A172 (cell line): ENCODE data around the gene PRKAA2. TPM values are rescaled to one million over a fixed set of nuclear protein-coding genes. Genes with fewer than 3 reads are reported as not detected.

Experiments
- DNase-seq: peaks from one replicate; pipeline ENCODE4 v3.0.0-alpha.2; 2015; ENCODE audit warnings: low spot score
- total RNA-seq: library from RNA; depleted of rRNA; stranded (reverse); fragments of >200 nt; shearing (Covaris generic); gene quantifications from 2 replicates; pipeline ENCODE4 v1.2.3, GENCODE V29; 2014

Gene PRKAA2
- total RNA-seq, 1 experiment from 2014 or later: 4.8 TPM

DNA sequence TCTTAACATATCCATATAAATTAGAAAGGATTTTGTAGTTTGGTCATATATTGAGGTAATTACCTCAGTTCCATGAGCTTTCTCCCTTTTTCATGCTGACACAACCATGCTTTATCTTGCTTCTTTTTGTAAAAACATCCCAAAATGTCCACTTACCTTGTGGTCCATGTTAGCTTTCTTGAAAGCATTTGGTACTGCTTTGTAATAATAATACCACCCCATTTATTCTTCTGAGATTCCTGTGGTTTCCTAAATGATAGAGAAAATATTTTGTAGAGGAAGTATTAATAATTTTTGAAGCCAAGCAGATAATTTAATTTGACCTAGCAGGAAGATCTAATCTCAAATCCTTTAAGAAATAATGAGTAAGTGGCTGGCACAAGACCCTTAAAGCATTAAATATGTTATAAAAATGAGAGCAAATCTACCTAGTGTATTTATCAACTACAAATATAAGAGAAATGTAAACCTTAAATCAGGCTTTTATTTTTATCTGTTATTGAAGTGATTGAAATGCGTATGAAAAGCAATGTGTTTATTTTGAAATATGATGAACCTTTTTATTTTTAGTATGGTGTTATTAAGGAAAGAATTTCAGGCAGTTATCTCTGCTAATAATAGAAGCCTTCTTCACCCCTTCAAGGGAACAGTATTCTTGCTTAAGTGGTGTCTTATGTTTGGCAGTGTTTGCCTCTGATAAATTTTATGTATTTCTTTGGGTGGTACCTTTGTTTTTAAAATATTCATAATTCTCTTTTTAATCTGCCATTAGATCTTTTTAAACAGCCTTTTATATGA is 9.2 kb downstream of the PRKAA2 start:
- DNase-seq: no peak

DNA sequence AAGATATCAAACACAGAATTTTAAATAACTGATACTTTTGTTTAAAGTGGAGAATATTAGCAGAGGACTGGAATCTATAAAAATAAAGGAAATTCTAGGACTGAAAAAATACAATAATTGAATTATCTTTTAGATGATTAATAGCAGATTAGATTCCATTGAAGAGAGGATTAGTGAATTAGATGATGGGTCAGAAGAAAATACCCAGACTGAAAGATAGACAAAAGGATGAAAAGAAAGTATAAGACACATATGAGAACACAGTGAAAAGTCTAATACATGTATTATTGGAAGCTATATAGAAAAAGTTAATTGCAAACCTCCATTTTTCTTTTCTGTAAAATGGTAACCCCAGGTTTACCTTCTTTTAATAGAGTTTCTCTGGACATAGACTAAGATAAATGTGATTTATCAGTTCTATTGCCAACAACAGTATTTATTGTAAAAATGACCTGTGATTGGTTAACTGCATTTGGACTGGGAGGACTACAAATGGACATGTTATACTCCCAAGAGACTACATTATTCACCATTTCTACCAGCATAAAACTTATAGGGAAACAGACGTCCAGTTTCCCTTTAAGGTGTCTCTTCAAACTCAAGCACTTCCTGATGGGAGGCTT is 11.0 kb downstream of the PRKAA2 start:
- DNase-seq: no peak

DNA sequence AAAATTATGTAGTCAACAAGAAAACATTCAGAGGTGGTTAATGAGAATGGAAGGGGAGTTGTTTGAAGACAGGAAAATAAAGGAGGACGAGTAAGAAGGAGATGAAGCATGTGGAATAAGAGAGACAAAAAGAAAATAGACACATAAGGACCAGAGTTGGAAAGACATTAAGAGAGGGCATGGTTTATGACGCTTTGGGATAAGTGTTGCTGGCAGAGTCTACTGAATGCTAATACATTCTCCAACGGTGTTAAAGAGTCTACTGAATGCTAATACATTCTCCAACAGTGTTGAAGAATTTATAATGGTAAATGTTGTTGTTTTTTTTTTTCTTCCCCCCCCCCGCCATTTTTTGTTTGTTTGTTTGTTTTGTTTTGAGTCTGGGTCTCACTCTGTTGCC is 13.1 kb downstream of the PRKAA2 start:
- DNase-seq: no peak

DNA sequence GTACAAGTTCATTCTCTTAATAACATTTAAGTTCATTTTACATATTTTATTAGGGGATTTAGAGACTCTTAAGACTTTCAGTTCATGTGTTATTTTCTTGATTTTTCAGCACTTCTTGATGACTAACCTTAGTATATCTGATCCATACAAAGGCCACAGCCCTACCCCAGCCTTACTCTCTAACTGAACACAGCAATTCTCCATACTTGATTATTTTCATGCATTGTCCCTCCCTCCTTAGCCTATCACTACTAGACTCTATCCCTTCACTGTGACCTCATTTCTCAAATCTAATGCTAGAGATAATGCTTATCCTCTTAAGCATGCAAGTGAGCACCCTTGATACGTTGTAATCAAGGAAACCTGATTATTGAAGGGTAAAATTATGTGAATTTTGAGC is 15.2 kb downstream of the PRKAA2 start:
- DNase-seq: no peak

DNA sequence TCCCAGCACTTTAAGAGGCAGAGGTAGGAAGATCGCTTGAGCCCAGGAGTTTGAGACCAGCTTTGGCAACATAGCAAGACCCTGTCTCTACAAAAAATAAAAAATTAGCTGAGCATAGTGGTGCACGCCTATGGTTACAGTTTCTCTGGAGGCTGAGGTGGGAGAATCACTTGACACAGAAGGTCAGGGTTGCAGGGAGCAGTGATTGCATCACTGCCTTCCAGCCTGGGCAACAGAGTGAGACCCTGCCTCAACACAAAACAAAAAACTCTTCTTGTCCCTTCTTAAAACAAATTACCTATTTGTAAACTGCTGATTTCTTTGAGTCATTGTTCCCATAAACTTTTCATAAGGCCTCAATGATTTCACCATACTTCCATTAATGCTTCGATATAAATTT is 18.7 kb downstream of the PRKAA2 start:
- no peak for DNase-seq

DNA sequence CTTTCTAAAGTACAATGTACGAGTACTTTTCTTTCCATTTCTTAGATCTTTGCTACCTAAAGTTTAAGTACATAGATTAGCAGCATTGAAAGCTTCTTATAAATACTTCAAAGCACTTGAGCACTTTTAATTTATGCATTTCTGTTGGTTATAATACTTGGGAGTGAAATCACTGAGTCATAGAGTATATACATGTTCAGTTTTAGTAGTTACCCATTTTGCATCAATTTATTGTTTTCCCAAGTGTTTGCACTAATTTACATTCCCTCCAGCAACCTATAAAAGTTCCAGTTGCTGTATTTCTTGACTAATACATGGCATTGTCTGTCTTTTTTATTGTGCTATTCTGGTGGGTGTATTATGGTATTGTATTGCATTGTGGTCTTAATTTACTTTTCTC is 20.3 kb downstream of the PRKAA2 start:
- DNase-seq: no peak

DNA sequence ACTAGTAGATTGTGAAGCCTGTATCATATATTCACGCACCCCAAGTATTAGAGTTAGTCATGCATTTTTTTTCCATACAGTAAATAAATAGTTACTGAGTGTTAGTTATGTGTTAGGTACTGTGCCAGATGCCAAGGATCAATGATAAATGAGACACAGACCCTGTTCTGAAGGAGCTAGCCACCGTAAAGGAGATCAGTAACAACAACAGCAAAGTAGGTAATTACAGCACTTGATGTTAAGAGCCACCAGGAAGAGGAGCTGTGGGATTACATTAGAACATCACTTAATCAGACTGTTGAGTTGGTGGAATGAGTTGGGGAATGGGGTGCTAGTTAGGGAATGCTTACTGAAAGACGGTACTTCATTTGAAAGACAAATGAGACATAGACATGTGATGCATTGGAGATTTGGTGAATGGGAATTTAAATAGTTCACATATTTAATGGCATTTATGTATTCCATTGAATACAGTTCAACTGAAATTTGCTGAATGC is 21.0 kb downstream of the PRKAA2 start:
- DNase-seq: no peak

DNA sequence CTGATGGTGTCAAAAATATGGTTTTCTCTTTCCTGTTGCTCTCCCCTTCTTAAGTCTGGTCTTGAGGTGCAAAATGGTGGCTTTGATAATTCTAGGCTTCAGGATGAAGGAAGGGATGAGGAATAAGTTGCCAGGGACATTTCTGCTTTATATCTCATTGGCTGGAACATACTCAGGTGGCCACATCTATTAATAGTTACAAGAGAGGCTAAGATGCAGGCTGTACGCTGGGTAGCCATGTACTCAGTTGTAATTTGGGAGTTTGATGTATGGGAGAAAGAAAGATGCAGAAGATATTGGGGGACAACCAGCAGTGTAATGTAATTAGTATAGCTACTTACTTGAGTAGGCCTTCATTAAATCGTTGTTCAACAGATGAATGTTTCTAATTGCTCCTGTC is 25.2 kb downstream of the PRKAA2 start:
- DNase-seq: no peak

DNA sequence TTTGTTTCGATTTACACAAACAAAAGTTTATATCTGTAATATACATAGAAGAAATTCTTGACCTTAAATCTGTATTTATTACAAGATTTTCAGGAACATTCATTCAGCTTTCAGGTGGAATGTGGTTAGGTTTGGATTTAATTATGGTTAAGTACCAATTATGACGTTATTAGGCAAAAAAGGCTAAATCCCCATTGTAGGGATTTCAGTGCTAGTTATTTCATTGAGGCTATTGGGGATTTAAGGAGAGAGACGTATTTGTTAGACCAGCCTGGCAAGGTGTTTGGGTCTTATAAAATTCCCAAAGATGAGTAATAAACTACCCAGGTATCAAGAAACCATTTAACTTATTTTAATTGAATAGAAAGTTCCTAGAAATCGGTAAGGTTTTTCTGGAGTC is 26.0 kb downstream of the PRKAA2 start:
- no peak for DNase-seq

DNA sequence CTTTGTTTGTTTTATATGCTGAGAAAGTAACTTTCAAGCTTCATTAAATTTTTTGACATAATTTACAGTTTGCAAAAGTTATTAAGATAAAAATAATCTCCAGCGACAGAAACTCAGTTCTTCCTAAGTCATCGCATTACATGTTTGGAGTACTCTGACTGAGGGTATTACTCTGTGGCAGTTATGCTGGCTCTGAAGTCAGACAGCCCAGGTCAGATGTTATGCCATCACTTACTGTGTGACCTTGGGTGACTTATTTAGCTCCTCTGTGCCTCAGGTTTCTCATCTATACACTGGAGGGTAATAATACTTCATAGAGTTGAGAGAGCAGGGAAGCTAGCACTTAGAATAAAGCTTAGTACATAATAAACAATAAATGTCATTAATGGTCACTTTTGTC is 26.4 kb downstream of the PRKAA2 start:
- no peak for DNase-seq

DNA sequence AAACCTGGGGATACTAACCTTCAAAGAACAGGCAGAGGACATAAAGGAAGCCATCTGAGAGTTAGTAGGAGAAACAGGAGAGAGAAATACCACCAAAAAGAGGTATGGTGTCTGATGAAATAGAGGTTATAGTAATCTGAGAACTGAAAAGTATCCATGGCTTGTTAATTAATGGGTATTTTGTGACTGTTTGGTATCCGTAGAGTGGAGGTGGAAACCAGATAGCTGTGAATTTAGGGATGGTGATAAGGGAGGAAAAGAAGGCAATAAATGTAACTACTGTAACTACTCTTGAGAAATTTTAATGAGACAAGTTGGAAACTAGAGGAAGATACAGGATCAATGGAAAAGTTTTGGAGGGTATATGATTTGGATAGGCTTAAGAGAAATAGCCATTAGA is 27.5 kb downstream of the PRKAA2 start:
- DNase-seq: no peak

DNA sequence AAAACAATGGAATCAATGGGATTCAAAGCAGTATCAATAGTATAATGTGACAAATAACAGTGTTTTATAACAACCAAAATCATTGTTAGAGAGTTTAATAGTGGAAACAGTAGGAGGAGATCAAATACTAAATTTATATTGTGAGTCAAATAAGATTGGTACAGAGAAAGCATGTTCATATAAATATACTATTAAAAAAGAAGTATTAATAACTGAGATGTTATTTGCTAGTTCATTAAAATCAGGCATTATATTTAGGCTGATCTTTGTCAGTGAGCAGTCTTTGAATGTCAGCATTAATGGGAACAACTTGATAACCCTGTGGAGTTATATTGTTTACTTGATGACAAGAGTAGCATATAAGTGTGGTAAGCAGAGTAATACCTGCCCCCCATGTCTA is 30.6 kb downstream of the PRKAA2 start:
- no peak for DNase-seq

DNA sequence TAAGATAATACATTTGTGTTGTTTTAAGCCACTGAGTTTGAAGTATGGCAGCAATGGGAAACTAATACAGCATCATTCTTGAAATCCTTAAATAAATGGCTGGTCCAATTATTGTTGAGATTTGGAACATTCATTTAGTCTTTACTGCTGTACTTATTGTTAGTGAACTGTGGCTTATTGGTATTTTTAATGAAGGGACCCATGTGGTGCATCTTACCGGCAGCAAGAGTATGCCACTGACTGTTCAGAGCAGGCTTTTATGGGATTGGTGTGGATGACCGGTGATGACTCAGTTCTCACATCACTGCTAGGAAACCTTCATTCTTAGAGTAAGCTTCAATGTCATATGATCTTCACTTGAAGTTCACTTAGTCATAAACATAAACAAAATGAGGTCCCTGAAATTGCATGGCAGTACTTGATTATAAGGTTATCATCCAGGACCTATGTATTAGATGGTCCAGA is 31.5 kb downstream of the PRKAA2 start:
- peak; percentile 89 for DNase-seq

DNA sequence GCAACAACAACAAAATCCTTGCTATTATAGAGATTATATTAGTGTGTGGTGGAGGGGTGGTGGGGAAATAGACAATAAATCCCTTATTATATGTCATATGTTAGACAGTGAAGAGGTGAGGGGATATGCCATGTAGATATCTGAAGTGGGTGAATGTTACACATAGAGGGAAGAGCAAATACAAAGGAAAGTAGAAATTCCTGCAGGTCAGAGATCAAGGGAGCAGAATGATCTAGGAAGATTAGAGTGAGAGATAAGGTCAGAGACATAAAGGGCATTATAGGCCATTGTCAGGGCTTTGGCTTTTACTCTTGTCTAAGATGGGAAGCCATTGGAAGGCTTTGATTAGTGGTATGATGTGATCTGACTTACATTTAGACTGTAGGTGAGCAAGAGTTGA is 38.5 kb downstream of the PRKAA2 start:
- DNase-seq: no peak

DNA sequence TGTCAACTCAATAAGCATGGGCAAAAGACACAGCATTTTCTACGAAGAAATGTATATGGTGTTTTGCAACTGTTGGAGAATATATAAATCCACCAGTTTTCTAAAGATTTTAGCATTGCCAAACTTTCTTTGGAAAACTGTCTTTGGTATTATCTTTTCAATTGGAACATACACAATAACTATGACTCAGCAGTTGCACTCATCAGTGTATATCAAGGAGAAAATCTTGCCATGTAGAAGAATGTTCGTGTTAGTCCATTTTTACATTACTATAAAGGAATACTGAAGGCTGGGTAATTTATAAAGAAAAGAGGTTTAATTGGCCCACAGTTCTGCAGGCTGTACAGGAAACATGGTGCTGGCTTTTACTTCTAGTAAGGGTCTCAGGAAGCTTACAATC is 41.1 kb downstream of the PRKAA2 start:
- peak; percentile 13 for DNase-seq

DNA sequence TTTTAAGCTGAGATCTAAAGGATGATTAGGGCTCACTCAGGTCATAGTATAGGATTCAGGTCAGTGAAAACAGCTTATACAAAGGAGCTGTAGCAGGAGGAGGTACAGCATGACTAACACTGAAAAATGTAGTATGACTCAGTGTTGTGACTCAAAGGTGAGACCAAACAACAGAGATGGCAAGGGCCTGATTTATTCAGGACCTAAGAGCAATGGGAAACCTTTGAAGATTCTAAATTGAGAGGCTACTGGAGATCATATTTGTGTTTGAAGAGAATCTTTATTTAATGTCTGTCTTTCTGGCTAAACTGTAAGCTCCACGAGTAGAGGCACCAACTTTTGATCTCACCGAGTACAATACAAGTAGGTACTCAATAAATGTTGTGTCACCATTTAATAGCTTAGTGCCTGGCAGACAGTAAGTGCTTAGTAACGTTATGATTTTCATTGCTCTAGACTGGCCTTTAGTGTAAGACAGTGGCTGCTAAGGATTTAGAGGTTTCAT is 43.5 kb downstream of the PRKAA2 start:
- peak; percentile 87 for DNase-seq

DNA sequence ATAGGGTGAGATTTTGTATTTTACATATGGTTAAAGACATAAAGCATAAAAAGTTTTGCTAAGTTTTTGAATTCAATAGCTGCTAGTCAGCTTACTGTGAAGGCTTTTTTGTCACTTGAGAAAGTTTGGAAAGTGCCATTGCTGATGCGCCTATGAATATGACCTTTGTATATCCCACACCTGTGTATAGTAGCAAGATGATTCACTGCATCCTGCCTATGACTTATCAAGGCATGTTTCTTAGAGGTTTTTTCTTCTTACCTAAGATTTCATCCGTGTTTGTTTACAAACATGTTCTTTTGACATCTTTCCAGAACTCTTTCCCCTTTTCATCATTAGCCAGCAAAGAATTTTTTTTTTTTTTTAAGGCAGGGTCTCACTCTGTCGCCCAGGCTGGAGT is 51.5 kb downstream of the PRKAA2 start:
- no peak for DNase-seq

DNA sequence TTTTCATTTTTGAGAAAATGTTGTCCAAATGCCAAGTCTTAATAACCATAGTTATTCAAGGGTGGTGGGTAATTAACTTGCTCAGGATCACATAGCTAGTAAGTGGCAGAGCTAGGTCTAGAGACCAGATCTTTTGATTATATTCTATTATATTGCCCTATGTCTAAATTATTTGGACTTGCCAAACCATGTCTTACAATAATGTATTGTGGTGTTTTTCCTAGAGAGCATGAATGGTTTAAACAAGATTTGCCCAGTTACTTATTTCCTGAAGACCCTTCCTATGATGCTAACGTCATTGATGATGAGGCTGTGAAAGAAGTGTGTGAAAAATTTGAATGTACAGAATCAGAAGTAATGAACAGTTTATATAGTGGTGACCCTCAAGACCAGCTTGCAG is 58.6 kb downstream of the PRKAA2 start:
- no peak for DNase-seq

DNA sequence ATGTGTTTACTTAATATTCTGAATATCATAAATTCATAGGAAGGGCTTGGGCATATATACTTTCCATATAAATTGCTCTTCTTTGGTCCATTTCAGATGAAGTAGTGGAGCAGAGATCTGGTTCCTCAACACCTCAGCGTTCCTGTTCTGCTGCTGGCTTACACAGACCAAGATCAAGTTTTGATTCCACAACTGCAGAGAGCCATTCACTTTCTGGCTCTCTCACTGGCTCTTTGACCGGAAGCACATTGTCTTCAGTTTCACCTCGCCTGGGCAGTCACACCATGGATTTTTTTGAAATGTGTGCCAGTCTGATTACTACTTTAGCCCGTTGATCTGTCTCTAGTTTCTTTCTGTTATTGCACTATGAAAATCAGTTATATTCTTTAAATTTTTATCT is 62.3 kb downstream of the PRKAA2 start:
- no peak for DNase-seq

DNA sequence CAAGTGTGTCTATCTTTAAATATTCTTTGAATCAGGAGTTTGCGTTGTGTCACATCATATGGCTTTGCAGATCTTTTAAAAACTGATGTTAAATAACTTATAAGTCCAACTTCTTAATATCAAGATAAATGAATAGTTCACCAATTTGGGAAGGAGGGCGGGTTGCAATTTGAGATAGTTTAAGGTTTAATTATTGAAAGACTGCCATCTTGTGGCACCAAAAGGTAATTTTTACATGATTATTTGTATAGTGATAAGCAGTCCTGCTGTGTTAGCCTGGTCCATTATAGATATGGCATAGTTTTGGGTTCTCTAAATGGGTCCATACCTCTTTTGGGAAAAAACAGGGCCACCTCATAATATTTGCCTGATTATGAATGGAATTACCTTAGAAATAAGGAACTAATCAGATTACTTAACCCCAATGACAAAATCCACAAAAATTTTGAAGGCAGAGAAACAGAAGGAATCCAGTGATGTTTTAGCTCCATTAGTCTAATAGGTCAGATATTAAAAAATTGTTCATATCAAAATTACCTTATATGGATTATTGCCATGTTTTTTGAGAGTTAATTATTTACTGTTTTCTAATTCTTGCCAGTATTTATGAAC is 64.3 kb downstream of the PRKAA2 start:
- peak; percentile 66 for DNase-seq

DNA sequence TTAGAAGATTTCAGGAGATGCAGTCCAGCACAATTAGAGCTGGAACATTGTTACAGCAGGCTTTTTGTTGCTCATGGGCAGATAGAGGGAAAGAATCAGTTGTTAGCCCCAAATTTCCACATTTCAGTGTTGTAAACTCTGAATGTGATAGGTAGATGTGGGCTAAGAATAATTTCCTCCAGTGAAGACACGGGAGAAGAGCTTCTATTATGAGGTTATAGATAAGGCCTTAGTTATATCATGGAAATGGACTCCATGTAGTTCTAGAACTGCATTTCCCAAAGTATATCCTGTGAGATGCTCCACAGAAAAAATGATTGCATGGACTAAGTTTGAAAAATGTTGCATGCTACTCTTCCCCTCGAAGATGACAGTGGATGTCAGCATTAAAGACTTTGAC is 64.9 kb downstream of the PRKAA2 start:
- DNase-seq: no peak

DNA sequence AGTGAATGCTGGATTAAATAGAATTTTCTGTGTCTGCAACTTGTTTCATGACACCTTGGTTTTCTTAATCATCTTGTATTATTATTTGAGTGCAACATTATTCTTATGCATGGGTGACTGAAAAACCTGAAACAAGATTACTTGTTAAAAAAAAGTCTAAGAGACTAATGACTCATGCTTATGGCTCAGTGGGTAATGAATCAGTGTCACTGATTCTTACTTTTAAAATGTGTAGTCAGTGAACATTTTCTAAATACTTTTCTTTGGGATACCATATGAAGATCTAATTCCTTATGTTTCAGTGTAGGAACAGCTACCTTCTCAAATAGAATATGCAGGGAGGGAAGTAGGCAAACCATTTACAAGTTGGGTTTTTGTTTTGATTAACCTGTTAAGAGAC is 65.5 kb downstream of the PRKAA2 start:
- peak; percentile 78 for DNase-seq

DNA sequence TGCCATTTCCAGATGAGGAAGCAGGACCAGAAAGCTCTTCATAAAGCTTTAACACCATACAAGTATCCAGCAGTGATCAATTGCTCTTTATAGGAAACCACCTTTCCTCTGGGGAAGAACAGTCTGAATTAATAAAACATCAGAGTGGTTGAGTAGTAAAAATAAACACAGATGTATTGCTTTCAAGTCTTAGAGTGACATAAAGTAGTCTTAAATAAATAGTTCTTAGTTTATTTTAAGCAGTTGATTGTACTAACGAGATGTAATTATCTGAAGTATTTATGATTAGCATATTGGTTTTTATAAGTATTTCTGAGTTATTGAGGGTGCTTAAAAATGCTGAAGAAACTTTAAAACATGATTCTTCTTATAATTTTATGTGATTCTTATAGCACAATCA is 67.0 kb downstream of the PRKAA2 start:
- no peak for DNase-seq
